ENCODE results near the gene ZNG1F.
"Not testable (repeated sequence)": the region's sequence is repeated elsewhere in the genome, so short reads cannot be mapped to it uniquely, and the experiment has no call there.

Gene ZNG1F

GRCh38 chr9:41125109-41125658 is 63.9 kb downstream of the ZNG1F start:
- not testable (repeated sequence) for H3K4me3 ChIP-seq (ENCODE audit: low read length)

GRCh38 chr9:41124250-41125108 is 64.6 kb downstream of the ZNG1F start:
- DNase-seq (ENCODE audit: low read depth); H3K4me3 ChIP-seq (ENCODE audit: low read length): not testable (repeated sequence)

More at GRCh38 chr9:41125109-41125658, 63.9 kb downstream of the ZNG1F start:
- DNase-seq (ENCODE audit: low read depth): not testable (repeated sequence)

DNA sequence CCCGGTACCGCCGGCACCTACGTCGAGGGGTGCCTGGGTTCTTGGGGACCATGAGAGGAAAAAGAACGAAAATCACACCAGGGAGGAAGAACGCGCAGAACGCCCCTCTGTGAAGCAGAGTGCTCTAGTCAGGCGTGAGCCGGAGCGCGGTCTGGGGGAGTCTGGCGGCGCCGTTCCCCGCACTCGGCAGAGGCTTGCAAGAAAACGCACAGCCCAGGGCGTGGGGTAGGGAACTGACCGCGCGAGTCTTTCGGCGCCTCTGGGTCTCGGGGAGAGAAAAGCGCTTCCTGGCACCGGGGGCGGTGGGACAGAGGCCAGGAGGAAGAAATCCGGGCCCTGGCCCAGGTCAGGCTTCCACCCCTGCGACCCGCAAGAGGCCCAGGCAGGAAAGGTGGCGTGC is 65.3 kb downstream of the ZNG1F start:
- DNase-seq (ENCODE audit: low read depth); H3K4me3 ChIP-seq (ENCODE audit: low read length): not testable (repeated sequence)

- not testable (repeated sequence) for H3K4me3 ChIP-seq (ENCODE audit: low read length); DNase-seq (ENCODE audit: low read depth)
These were observed 65.7 kb downstream of the ZNG1F start for GRCh38 chr9:41123396-41123795.

- DNase-seq (ENCODE audit: low read depth); H3K4me3 ChIP-seq (ENCODE audit: low read length): not testable (repeated sequence)
These were observed 68.4 kb downstream of the ZNG1F start for GRCh38 chr9:41120696-41121095.

DNA sequence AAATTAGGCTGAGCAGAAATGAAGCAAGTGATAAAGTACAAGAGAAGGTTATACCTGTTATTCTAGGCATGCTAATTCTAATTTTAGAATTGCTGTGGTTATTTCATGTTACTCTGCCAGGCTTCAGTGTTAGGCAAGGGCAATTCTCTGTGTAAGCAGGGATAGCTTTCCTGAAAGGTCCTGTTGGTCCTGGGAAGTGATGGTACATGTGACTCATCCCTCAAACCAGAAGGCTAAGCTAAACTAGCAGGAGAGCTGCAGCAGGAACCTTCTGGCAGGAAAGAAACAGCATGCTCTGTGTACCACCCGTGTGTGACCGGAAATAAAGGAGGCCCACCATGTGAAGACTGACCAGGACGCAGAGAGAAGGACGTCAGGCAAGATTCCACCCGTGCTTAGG is 69.4 kb downstream of the ZNG1F start:
- not testable (repeated sequence) for H3K4me3 ChIP-seq (ENCODE audit: low read length); DNase-seq (ENCODE audit: low read depth)

DNA sequence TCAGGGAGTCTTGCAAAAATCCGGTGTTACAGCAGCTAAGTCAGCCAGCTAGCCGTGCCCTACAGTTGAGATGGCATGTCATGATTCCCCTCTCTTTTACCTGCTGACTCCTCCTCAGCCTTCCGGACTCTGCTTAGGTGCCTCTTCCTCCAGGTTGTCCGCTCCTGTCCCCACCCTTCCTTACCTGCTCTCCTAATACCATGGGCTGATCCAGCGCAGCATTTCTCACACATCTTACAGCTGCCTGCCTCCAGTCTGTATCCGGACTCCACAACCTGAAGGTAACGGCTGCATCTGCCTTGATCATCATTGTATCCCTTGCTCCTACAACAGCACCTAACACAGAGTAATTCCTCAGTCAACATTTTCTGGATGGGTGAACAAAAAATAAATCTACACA is 69.8 kb downstream of the ZNG1F start:
- DNase-seq (ENCODE audit: low read depth); H3K4me3 ChIP-seq (ENCODE audit: low read length): not testable (repeated sequence)

- not testable (repeated sequence) for DNase-seq (ENCODE audit: low read depth); H3K4me3 ChIP-seq (ENCODE audit: low read length)
These were observed 75.8 kb downstream of the ZNG1F start for GRCh38 chr9:41113348-41113747.

- DNase-seq (ENCODE audit: low read depth); H3K4me3 ChIP-seq (ENCODE audit: low read length): not testable (repeated sequence)
These were observed 77.7 kb downstream of the ZNG1F start for GRCh38 chr9:41111414-41111813.

DNA sequence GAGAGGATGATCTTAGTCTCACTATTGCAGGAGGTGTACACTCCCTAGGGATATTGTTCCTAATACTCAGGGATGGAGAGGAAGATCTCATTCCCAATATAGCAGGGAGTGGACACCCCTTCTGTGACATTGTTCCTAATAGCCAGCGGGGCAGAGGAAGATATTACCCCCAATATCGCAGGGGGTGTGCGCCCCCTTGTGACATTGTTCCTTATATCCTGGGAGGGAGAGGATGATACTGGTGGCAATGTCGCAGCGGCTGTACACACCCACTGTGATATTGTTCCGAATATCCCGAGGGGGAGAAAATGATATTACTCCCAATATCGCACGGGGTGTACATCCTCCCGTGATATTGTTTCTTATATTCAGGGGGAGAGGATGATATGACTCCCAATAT is 78.2 kb downstream of the ZNG1F start:
- not testable (repeated sequence) for DNase-seq (ENCODE audit: low read depth); H3K4me3 ChIP-seq (ENCODE audit: low read length)

GRCh38 chr9:41109253-41109652 is 79.9 kb downstream of the ZNG1F start:
- DNase-seq (ENCODE audit: low read depth); H3K4me3 ChIP-seq (ENCODE audit: low read length): not testable (repeated sequence)

GRCh38 chr9:41108816-41109215 is 80.3 kb downstream of the ZNG1F start:
- H3K4me3 ChIP-seq (ENCODE audit: low read length); DNase-seq (ENCODE audit: low read depth): not testable (repeated sequence)

DNA sequence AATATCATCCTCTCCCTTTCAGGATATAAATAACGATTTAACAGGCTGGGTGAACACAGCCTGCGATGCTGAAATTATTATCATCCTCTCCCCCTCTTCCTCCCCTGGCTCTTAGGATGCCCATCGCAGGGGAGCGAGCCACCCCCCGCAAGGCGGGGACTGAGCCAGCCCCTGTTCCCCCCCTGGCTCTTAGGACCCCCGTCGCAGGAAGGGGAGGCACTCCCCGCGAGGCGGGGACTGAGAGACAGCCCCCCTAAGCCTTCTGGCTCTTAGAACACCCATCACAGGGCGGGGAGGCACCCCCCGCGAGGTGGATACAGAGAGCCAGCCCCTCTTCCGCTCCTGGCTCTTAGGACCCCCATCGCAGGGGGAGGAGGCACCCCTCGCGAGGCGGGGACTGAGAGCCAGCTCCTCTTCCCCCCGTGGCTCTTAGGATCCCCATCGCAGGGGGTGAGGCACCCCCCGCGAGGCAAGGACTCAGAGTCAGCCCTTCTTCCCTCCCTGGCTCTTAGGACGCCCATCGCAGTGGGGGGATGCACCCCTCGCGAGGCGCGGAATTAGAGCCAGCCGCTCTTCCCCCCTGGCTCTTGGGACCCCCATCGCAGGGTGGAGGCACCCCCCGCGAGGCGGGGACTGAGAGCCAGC is 82.5 kb downstream of the ZNG1F start:
- not testable (repeated sequence) for H3K4me3 ChIP-seq (ENCODE audit: low read length); DNase-seq (ENCODE audit: low read depth)

GRCh38 chr9:41105557-41106253 is 83.4 kb downstream of the ZNG1F start:
- DNase-seq (ENCODE audit: low read depth); H3K4me3 ChIP-seq (ENCODE audit: low read length): not testable (repeated sequence)

DNA sequence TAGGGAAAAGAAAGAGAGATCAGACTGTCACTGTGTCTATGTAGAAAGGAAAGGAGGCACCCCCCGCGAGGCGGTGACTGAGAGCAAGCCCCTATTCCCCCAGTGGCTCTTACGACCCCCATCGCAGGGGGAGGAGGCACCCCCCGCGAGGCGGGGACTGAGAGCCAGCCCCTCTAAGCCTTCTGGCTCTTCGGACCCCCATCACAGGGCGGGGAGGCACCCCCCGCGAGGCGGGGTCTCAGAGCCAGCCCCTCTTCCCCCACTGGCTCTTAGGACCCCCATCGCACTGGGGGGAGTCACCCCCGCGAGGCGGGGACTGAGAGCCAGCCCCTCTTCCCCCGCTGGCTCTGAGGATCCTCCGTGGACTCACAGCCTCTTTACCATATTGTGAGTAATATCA is 84.6 kb downstream of the ZNG1F start:
- not testable (repeated sequence) for H3K4me3 ChIP-seq (ENCODE audit: low read length); DNase-seq (ENCODE audit: low read depth)

DNA sequence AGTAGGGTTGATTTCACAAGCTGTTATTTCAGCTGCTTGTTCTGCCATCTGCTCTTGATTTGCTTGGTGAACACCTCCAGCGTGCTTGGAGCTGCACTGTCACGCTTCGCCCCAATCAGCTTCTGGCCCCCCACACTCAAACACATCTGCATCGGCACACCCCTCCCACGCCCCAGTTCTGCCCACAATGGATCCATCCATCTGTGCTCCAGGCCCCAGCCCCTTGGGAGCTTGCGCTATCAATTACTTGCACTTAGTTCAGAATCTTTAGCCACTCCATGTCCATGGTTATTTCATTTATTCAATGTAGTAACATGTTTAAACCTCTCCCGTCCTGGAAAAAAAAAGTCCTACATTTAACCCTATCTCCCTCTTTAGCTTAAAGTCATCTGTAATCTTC is 88.6 kb downstream of the ZNG1F start:
- not testable (repeated sequence) for DNase-seq (ENCODE audit: low read depth)

GRCh38 chr9:41098759-41099158 is 90.4 kb downstream of the ZNG1F start:
- peak; percentile 3 for DNase-seq (ENCODE audit: low read depth)
- H3K4me3 ChIP-seq (ENCODE audit: low read length): not testable (repeated sequence)

More for the DNA sequence above, 88.6 kb downstream of the ZNG1F start:
- not testable (repeated sequence) for H3K4me3 ChIP-seq (ENCODE audit: low read length)

DNA sequence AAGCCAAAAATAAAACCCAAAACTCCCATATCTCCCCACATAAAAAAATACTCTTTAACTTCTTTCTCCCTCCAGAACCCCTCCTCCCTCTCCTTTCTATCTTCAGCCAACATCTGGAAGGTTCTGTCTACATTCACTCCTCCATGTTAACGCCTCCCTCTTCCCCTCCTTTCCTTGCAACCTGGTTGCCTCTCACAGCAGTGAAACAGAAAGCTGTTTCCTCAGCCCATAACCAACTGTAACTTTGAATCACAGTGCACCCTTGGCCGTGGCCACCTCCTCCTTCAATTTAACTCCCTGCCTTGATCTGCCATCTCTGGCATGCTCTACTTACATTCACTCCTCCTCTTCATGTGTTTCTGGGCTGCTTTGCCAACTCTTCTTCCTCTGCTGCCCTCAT is 94.1 kb downstream of the ZNG1F start:
- not testable (repeated sequence) for DNase-seq (ENCODE audit: low read depth); H3K4me3 ChIP-seq (ENCODE audit: low read length)

GRCh38 chr9:41094010-41094773 is 94.9 kb downstream of the ZNG1F start:
- not testable (repeated sequence) for H3K4me3 ChIP-seq (ENCODE audit: low read length); DNase-seq (ENCODE audit: low read depth)

Data from epithelial cell of esophagus (primary cell).